ENCODE measurements around the gene CAMK1G.

The CAMK1G gene

GRCh38 chr1:209620487-209620884 lies 37.0 kb downstream of the CAMK1G start:
- DNase-seq: no peak

- DNase-seq: no peak
These were observed 37.8 kb downstream of the CAMK1G start for GRCh38 chr1:209621286-209621685.

GRCh38 chr1:209621741-209622655 lies 38.5 kb downstream of the CAMK1G start:
- DNase-seq: no peak

GRCh38 chr1:209622841-209623829 lies 39.6 kb downstream of the CAMK1G start:
- no peak for DNase-seq

- DNase-seq: no peak
These were observed 41.3 kb downstream of the CAMK1G start for GRCh38 chr1:209624558-209625549.

- DNase-seq: no peak
These were observed 42.3 kb downstream of the CAMK1G start for GRCh38 chr1:209625791-209626285.

- DNase-seq: no peak
These were observed 43.0 kb downstream of the CAMK1G start for GRCh38 chr1:209626346-209627026.

- DNase-seq: no peak
These were observed 43.7 kb downstream of the CAMK1G start for GRCh38 chr1:209627027-209627731.

- DNase-seq: peak; percentile 87
These were observed 44.2 kb downstream of the CAMK1G start for GRCh38 chr1:209627732-209628196.

GRCh38 chr1:209628618-209629299 lies 45.2 kb downstream of the CAMK1G start:
- no peak for DNase-seq

GRCh38 chr1:209629621-209630382 lies 46.3 kb downstream of the CAMK1G start:
- no peak for DNase-seq

GRCh38 chr1:209630383-209631225 lies 47.1 kb downstream of the CAMK1G start:
- DNase-seq: no peak

- DNase-seq: no peak
These were observed 50.0 kb downstream of the CAMK1G start for GRCh38 chr1:209633335-209633997.

- no peak for DNase-seq
These were observed 50.7 kb downstream of the CAMK1G start for GRCh38 chr1:209634005-209634737.

- no peak for DNase-seq
These were observed 52.3 kb downstream of the CAMK1G start for GRCh38 chr1:209635850-209636249.

- no peak for DNase-seq
These were observed 58.3 kb downstream of the CAMK1G start for GRCh38 chr1:209641832-209642172.

- DNase-seq: no peak
These were observed 59.3 kb downstream of the CAMK1G start for GRCh38 chr1:209642816-209643215.

Measured in stimulated activated CD4-positive, alpha-beta T cell treated with anti-CD3 and anti-CD28 coated beads, Interleukin-15, amount 100 ng/mL, for 24 hours (primary cell).